Adipocyte (in vitro differentiated cells): Measurements from ENCODE around the gene IPP.
"Not testable (repeated sequence)": the region's sequence is repeated elsewhere in the genome, so short reads cannot be mapped to it uniquely, and the experiment has no call there.

Source experiments
- DNase-seq: peaks from one replicate; pipeline ENCODE4 v3.0.0-alpha.2; 2015; ENCODE audit warnings: low read depth
- H3K27me3 ChIP-seq: replicated peaks from 2 replicates; pipeline ENCODE4 v1.7.0; 2013; ENCODE audit warnings: mild to moderate bottlenecking, low read length, moderate library complexity; ENCODE audit not compliant: control insufficient read depth, insufficient read depth
- H3K36me3 ChIP-seq: 2 replicates; pipeline ENCODE4 v1.7.0; 2013; ENCODE audit warnings: low read length, mild to moderate bottlenecking, moderate library complexity; ENCODE audit not compliant: control insufficient read depth, insufficient read depth, severe bottlenecking
- H3K4me1 ChIP-seq: 2 replicates; pipeline ENCODE4 v1.7.0; 2013; ENCODE audit warnings: mild to moderate bottlenecking, low read length, moderate library complexity; ENCODE audit not compliant: control insufficient read depth, insufficient read depth
- H3K4me3 ChIP-seq: 2 replicates; pipeline ENCODE4 v1.7.0; 2013; ENCODE audit warnings: mild to moderate bottlenecking, low read length, moderate library complexity
- H3K9ac ChIP-seq: 2 replicates; pipeline ENCODE4 v1.7.0; 2013; ENCODE audit warnings: mild to moderate bottlenecking, low read length, moderate library complexity
- H3K9me3 ChIP-seq: 2 replicates; pipeline ENCODE4 v1.7.0; 2013; ENCODE audit warnings: mild to moderate bottlenecking, low read length, moderate library complexity; ENCODE audit not compliant: control insufficient read depth

The IPP gene

GRCh38 chr1:45704637-45705036 is 45.8 kb downstream of the IPP start:
- H3K27me3 ChIP-seq = no peaks in the 10 kb centered on the region
- no peak overlapping the region for H3K4me3 ChIP-seq
- no peak overlapping the region for H3K9ac ChIP-seq
- no peak for DNase-seq
- H3K36me3 ChIP-seq = peaks cover 19% of the 10 kb centered on the region
- no peaks in the 10 kb centered on the region for H3K4me1 ChIP-seq
- no peaks in the 10 kb centered on the region for H3K9me3 ChIP-seq

GRCh38 chr1:45694823-45695222 is 55.6 kb downstream of the IPP start:
- Histone ChIP-seq H3K27me3 (no peaks in the 10 kb centered on the region), H3K9me3 (no peaks in the 10 kb centered on the region), H3K36me3 (peaks cover 47% of the 10 kb centered on the region), H3K9ac (no peak overlapping the region), H3K4me1 (no peaks in the 10 kb centered on the region), H3K4me3 (no peak overlapping the region)
- no peak for DNase-seq

- not testable (repeated sequence) for H3K27me3 ChIP-seq, DNase-seq, H3K9ac ChIP-seq, H3K9me3 ChIP-seq, H3K4me3 ChIP-seq, H3K4me1 ChIP-seq
- H3K36me3 ChIP-seq = peaks cover 46% of the 10 kb centered on the region
Measured at GRCh38 chr1:45693811-45694210, 56.6 kb downstream of the IPP start.

GRCh38 chr1:45687754-45688740 is 62.4 kb downstream of the IPP start, which contains the start of gene TMEM69:
Gene TMEM69, plus strand, starts transcription at chr1:45688181. Its CDS starts 2,888 bp downstream, at chr1:45691069.
- peak; percentile 93 for DNase-seq
- Histone ChIP-seq H3K4me1 (peaks cover 20% of the 10 kb centered on the region), H3K4me3 (peak within 1 kb of the TSS; percentile 100), H3K27me3 (no peaks in the 10 kb centered on the region), H3K9me3 (no peaks in the 10 kb centered on the region), H3K36me3 (peaks cover 10% of the 10 kb centered on the region), H3K9ac (peak within 1 kb of the TSS; percentile 96)

- peaks cover 24% of the 10 kb centered on the region for H3K4me1 ChIP-seq
- no peaks in the 10 kb centered on the region for H3K27me3 ChIP-seq
- peaks cover 2% of the 10 kb centered on the region for H3K36me3 ChIP-seq
- H3K9me3 ChIP-seq = no peaks in the 10 kb centered on the region
- H3K9ac ChIP-seq = peak overlapping the region; percentile 96
- peak; percentile 99 for DNase-seq
- peak overlapping the region; percentile 100 for H3K4me3 ChIP-seq
Measured at GRCh38 chr1:45687014-45687753, 63.3 kb downstream of the IPP start.

- Histone ChIP-seq H3K9ac (peak within 1 kb of the TSS; percentile 96), H3K27me3 (no peaks in the 10 kb centered on the region), H3K4me3 (peak within 1 kb of the TSS; percentile 100), H3K36me3 (no peaks in the 10 kb centered on the region), H3K9me3 (no peaks in the 10 kb centered on the region), H3K4me1 (peaks cover 29% of the 10 kb centered on the region)
- DNase-seq = peak; percentile 99
Measured at GRCh38 chr1:45686288-45687013, 64.0 kb downstream of the IPP start, which contains the start of gene GPBP1L1. Gene GPBP1L1, minus strand, starts transcription at chr1:45686533. Its CDS starts 27,446 bp downstream, at chr1:45659087.

GRCh38 chr1:45686015-45686287 is 64.5 kb downstream of the IPP start:
- DNase-seq = peak; percentile 75
- H3K9me3 ChIP-seq = no peaks in the 10 kb centered on the region
- H3K36me3 ChIP-seq = no peaks in the 10 kb centered on the region
- peaks cover 34% of the 10 kb centered on the region for H3K4me1 ChIP-seq
- H3K4me3 ChIP-seq = peak overlapping the region; percentile 100
- peak overlapping the region; percentile 96 for H3K9ac ChIP-seq
- H3K27me3 ChIP-seq = no peaks in the 10 kb centered on the region

GRCh38 chr1:45685308-45686014 is 65.0 kb downstream of the IPP start:
- Histone ChIP-seq H3K27me3 (no peaks in the 10 kb centered on the region), H3K36me3 (no peaks in the 10 kb centered on the region), H3K9ac (peak overlapping the region; percentile 96), H3K9me3 (no peaks in the 10 kb centered on the region), H3K4me1 (peaks cover 39% of the 10 kb centered on the region), H3K4me3 (peak overlapping the region; percentile 100)
- peak; percentile 48 for DNase-seq

GRCh38 chr1:45684402-45684801 is 66.1 kb downstream of the IPP start:
- DNase-seq = no peak
- Histone ChIP-seq H3K27me3 (no peaks in the 10 kb centered on the region), H3K9me3 (no peaks in the 10 kb centered on the region), H3K4me3 (peak overlapping the region; percentile 100), H3K9ac (peak overlapping the region; percentile 96), H3K36me3 (no peaks in the 10 kb centered on the region), H3K4me1 (peaks cover 48% of the 10 kb centered on the region)

- no peaks in the 10 kb centered on the region for H3K36me3 ChIP-seq
- H3K27me3 ChIP-seq = no peaks in the 10 kb centered on the region
- H3K9ac ChIP-seq = no peak overlapping the region
- H3K4me3 ChIP-seq = no peak overlapping the region
- H3K4me1 ChIP-seq = peaks cover 58% of the 10 kb centered on the region
- no peaks in the 10 kb centered on the region for H3K9me3 ChIP-seq
- DNase-seq = no peak
Measured at GRCh38 chr1:45682942-45683341, 67.5 kb downstream of the IPP start.
